Stomach (tissue), 9 donors: ENCODE results near the gene ENAH. TPM values are rescaled to one million over a fixed set of nuclear protein-coding genes. Genes with fewer than 3 reads are reported as not detected.
A peak's percentile ranks its signal among the peaks of the same experiment; 100 is the strongest.

Source experiments
- DNase-seq, 2 donors: peaks; one replicate each; pipeline versions ENCODE4 v3.0.0 to v3.0.0-alpha.2; 2013 to 2019
- H3K27ac ChIP-seq, 5 donors: fragments of 200-600 bp in 4 of 5; sonication (generic) in 4 of 5; one replicate each; pipeline ENCODE4 v1.5.1; 2013 to 2019; ENCODE audit warnings: mild to moderate bottlenecking in 1 of 5, moderate library complexity in 1 of 5
- H3K27me3 ChIP-seq, 3 donors: fragments of 200-600 bp; sonication (generic); one replicate each; pipeline ENCODE4 v1.5.1; 2017 to 2019; ENCODE audit warnings: mixed run types in 1 of 3
- H3K36me3 ChIP-seq, 4 donors: fragments of 200-600 bp; sonication (generic); 1 replicate in 3 of 4; 2 replicates in 1 of 4; pipeline ENCODE4 v1.5.1; 2016 to 2019
- H3K4me1 ChIP-seq, 4 donors: fragments of 200-600 bp; sonication (generic); one replicate each; pipeline ENCODE4 v1.5.1; 2016 to 2019
- H3K4me3 ChIP-seq, 4 donors: fragments of 200-600 bp; sonication (generic) in 3 of 4; one replicate each; pipeline ENCODE4 v1.5.1; 2016 to 2019; ENCODE audit warnings: mild to moderate bottlenecking in 1 of 4
- H3K9me3 ChIP-seq, 4 donors: fragments of 200-600 bp; sonication (generic); one replicate each; pipeline ENCODE4 v1.5.1; 2016 to 2019
- EP300 ChIP-seq: sonication (generic); formaldehyde crosslinking; IDR thresholded peaks from one replicate; pipeline ENCODE4 v1.6.1; 2017; ENCODE audit warnings: antibody characterized with exemption
- POLR2A ChIP-seq, 4 donors: fragments of 450-650 bp; IDR thresholded peaks; one replicate each; pipeline ENCODE4 v1.6.1; 2016; ENCODE audit warnings: antibody characterized with exemption in 4 of 4, control low read depth in 2 of 4, mild to moderate bottlenecking in 1 of 4, moderate library complexity in 1 of 4
- POLR2AphosphoS5 ChIP-seq, 3 donors: sonication (generic); formaldehyde crosslinking; IDR thresholded peaks; one replicate each; pipeline ENCODE4 v1.6.1; 2016; ENCODE audit warnings: antibody characterized with exemption in 3 of 3
- WGBS, 5 donors: extraction: QIAGEN DNeasy Blood & Tissue Kit in 3 of 5; methylation state at CpG; one replicate each; pipeline versions ENCODE4 v1.1.5 to v1.1.7; 2013 to 2018; 5-methylcytosine and 5-hydroxymethylcytosine counted together
- intact Hi-C: fragments of 100-400 bp; cut with DNase I; formaldehyde crosslinking; loops from one replicate; pipeline ENCODE4 v1.15.1; 2023; ENCODE audit warnings: low total_unique reads
- polyA plus RNA-seq, 3 donors: library from polyadenylated mRNA; stranded (reverse); fragments of 200-250 nt; gene quantifications; one replicate each; pipeline ENCODE4 v1.2.3, GENCODE V29; 2013
- total RNA-seq, 5 donors: library from RNA; depleted of rRNA; stranded (reverse); fragments of >200 nt; gene quantifications; one replicate each; pipeline versions ENCODE4 v1.1.0 to v1.2.3, GENCODE V29; 2014 to 2016
- TF ChIP-seq, protein P1 (sequence below), 7 experiments: fragments of 450-650 bp in 4 of 7; fragments of 200-600 bp in 3 of 7; sonication (generic) in 3 of 7; IDR thresholded peaks; one replicate each; pipeline ENCODE4 v1.5.1; 2016 to 2019; ENCODE audit warnings: antibody characterized with exemption in 7 of 7, control low read depth in 2 of 7, mild to moderate bottlenecking in 1 of 7
- donor health status: healthy with polysubstance abuse.
- donor health status: Bipolar disorder and iron deficiency.
- donor health status: healthy.

Gene ENAH
- total and polyA plus RNA-seq, 8 donors, result 8.5 to 186 (median 110) TPM

DNA sequence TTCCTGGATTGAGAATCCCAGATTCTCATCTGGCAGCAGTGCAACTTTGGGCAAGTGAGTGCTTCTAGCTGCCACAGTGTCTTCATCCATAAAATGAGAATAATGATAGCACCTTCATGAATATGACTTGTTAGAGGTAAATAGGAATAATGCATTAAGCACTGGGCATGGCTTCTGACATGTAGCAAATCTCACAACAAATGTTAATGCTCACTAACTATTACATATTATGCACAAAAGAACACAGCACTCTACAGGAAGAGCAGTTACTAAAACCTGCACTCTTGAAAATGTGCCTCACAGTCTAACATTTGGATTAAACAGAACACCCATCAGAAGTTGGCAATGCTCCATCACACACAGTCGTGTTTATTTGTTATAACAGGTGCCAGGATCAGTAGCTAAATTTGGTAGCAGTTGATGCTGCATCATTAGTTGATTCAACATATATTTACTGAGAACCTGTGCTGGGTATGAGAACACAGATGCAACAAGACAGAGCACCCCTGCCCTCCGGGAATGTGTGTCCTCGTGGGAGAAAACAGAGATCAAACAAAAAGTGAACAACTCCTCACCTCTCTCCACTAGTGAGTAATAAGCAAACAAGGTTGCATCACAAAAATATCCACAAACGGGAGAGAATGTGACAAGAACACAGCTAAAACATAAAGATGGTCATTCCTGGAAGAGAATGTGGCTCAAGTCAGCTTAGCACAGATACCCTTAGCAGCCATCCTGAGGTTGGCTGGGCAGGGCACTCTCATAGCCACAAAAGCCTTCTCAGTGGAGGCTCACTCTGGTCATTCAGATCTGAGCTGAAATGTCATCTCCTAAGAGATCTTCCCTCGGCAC is 198.9 kb downstream of the ENAH start:
- TF ChIP-seq POLR2A (IDR thresholded peaks at IDR 0.05) (no peak), POLR2AphosphoS5 (IDR thresholded peaks at IDR 0.05) (peak in 2 of 3 donors; percentile 20 to 29)
- peak in 1 of 2 donors; percentile 50 for DNase-seq
- Histone ChIP-seq H3K36me3 (no peaks in the 10 kb centered on the region), H3K27ac (peak overlapping the region in 4 of 5 donors; percentile 54 to 84 (median 64)), H3K9me3 (no peaks in the 10 kb centered on the region), H3K4me1 (peaks cover 16 to 44% (median 22%) of the 10 kb centered on the region in 4 donors), H3K4me3 (no peak overlapping the region), H3K27me3 (no peaks in the 10 kb centered on the region)
- intact Hi-C loops, result no loop called here
- 19 to 41% (median 33%) methylated on average over 5 of the region's 5 CpGs for WGBS, 5 donors

- WGBS, 5 donors, result 91 to 94% (median 93%) methylated on average over 23 to 25 of the region's 25 CpGs
Measured at GRCh38 chr1:225451840-225452515, 200.9 kb downstream of the ENAH start.

DNA sequence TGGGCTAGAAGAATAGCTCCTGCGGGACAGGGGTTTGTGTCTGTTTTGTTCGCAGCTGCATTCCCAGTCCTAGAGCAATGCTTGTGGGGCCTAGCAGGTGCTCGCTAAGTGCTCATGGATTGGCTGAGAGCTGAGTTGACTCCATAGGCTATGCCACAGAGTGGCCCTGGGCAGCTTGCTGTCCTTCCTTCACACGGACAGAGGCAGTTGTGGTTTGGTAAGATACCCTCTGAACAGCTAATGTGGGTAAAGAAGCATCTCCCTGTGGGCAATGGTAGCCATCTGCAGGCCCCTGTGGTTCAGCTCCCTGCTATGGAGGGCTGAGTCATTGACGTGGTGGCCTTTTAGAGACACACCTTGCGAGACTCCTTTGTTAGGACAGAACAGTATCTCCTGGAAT is 201.6 kb downstream of the ENAH start:
- WGBS, 5 donors, result 82 to 94% (median 88%) methylated on average over 6 of the region's 6 CpGs
- no peak overlapping the region for H3K4me3 ChIP-seq
- intact Hi-C loops, result no loop called here
- no peak for DNase-seq
- H3K9me3 ChIP-seq, result no peaks in the 10 kb centered on the region
- peaks cover 27 to 71% (median 44%) of the 10 kb centered on the region in 4 donors for H3K4me1 ChIP-seq
- TF ChIP-seq EP300, result no peak
- no peak for TF ChIP-seq POLR2AphosphoS5 (IDR thresholded peaks at IDR 0.05)
- TF ChIP-seq, protein P1, sequence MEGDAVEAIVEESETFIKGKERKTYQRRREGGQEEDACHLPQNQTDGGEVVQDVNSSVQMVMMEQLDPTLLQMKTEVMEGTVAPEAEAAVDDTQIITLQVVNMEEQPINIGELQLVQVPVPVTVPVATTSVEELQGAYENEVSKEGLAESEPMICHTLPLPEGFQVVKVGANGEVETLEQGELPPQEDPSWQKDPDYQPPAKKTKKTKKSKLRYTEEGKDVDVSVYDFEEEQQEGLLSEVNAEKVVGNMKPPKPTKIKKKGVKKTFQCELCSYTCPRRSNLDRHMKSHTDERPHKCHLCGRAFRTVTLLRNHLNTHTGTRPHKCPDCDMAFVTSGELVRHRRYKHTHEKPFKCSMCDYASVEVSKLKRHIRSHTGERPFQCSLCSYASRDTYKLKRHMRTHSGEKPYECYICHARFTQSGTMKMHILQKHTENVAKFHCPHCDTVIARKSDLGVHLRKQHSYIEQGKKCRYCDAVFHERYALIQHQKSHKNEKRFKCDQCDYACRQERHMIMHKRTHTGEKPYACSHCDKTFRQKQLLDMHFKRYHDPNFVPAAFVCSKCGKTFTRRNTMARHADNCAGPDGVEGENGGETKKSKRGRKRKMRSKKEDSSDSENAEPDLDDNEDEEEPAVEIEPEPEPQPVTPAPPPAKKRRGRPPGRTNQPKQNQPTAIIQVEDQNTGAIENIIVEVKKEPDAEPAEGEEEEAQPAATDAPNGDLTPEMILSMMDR (IDR thresholded peaks at IDR 0.05), result no peak
- no peaks in the 10 kb centered on the region for H3K27me3 ChIP-seq
- H3K36me3 ChIP-seq, result no peaks in the 10 kb centered on the region
- H3K27ac ChIP-seq, result peak overlapping the region in 3 of 5 donors; percentile 52 to 84 (median 54)

More at GRCh38 chr1:225451840-225452515, 200.9 kb downstream of the ENAH start:
- Histone ChIP-seq H3K27me3 (no peaks in the 10 kb centered on the region), H3K36me3 (no peaks in the 10 kb centered on the region), H3K9me3 (no peaks in the 10 kb centered on the region), H3K4me3 (no peak overlapping the region), H3K27ac (peak overlapping the region in 3 of 5 donors; percentile 54 to 84 (median 60)), H3K4me1 (peaks cover 21 to 64% (median 37%) of the 10 kb centered on the region in 4 donors)
- TF ChIP-seq, protein P1 (IDR thresholded peaks at IDR 0.05), result no peak
- TF ChIP-seq POLR2A (IDR thresholded peaks at IDR 0.05) (no peak), POLR2AphosphoS5 (IDR thresholded peaks at IDR 0.05) (no peak), EP300 (no peak)
- no peak for DNase-seq
- intact Hi-C loops, result no loop called here

GRCh38 chr1:225450491-225451191 is 202.3 kb downstream of the ENAH start:
- no peaks in the 10 kb centered on the region for H3K36me3 ChIP-seq
- H3K9me3 ChIP-seq, result no peaks in the 10 kb centered on the region
- no peak overlapping the region for H3K4me3 ChIP-seq
- intact Hi-C loops, result no loop called here
- H3K27me3 ChIP-seq, result no peaks in the 10 kb centered on the region
- H3K4me1 ChIP-seq, result peaks cover 34 to 78% (median 51%) of the 10 kb centered on the region in 4 donors
- TF ChIP-seq EP300, result no peak
- TF ChIP-seq, protein P1 (IDR thresholded peaks at IDR 0.05), result no peak
- no peak for TF ChIP-seq POLR2AphosphoS5 (IDR thresholded peaks at IDR 0.05)
- TF ChIP-seq POLR2A (IDR thresholded peaks at IDR 0.05), result no peak
- 48 to 57% (median 51%) methylated on average over 12 of the region's 12 CpGs for WGBS, 5 donors
- DNase-seq, result no peak
- H3K27ac ChIP-seq, result peak overlapping the region in 4 of 5 donors; percentile 14 to 84 (median 53)
